Neural progenitor cell (in vitro differentiated cells): ENCODE data around the gene TEX26. TPM values are rescaled to one million over a fixed set of nuclear protein-coding genes. Genes with fewer than 3 reads are reported as not detected.

Experiments used
- DNase-seq: peaks from one replicate; pipeline ENCODE4 v3.0.0-alpha.2; 2016; ENCODE audit warnings: low spot score
- H2AFZ ChIP-seq: fragments of 200-600 bp; sonication (generic); replicated peaks from 2 replicates; pipeline ENCODE4 v1.6.1; 2016; ENCODE audit warnings: antibody characterized with exemption
- H3F3A ChIP-seq: fragments of 200-600 bp; sonication (generic); 2 replicates; pipeline ENCODE4 v1.6.1; 2016; ENCODE audit warnings: antibody characterized with exemption, low read depth
- H3K27ac ChIP-seq: fragments of 200-600 bp; sonication (generic); 2 replicates; pipeline ENCODE4 v1.5.1; 2016; ENCODE audit warnings: mild to moderate bottlenecking
- H3K27me3 ChIP-seq: fragments of 200-600 bp; sonication (generic); 2 replicates; pipeline ENCODE4 v1.6.1; 2016; ENCODE audit warnings: mild to moderate bottlenecking, moderate library complexity
- H3K36me3 ChIP-seq: fragments of 200-600 bp; sonication (generic); 2 replicates; pipeline ENCODE4 v1.5.1; 2016
- H3K4me1 ChIP-seq: fragments of 200-600 bp; sonication (generic); 2 replicates; pipeline ENCODE4 v1.6.1; 2016; ENCODE audit warnings: mixed run types
- H3K4me2 ChIP-seq: fragments of 200-600 bp; sonication (generic); 2 replicates; pipeline ENCODE4 v1.6.1; 2016
- H3K4me3 ChIP-seq: fragments of 200-600 bp; sonication (generic); 2 replicates; pipeline ENCODE4 v1.5.1; 2016
- H3K79me2 ChIP-seq: fragments of 200-600 bp; sonication (generic); 2 replicates; pipeline ENCODE4 v1.6.1; 2016; ENCODE audit warnings: low read depth
- H3K9ac ChIP-seq: fragments of 200-600 bp; sonication (generic); 2 replicates; pipeline ENCODE4 v1.6.1; 2016
- H3K9me3 ChIP-seq: fragments of 200-600 bp; sonication (generic); 2 replicates; pipeline ENCODE4 v1.5.1; 2016; ENCODE audit warnings: low read depth
- H4K20me1 ChIP-seq: fragments of 200-600 bp; sonication (generic); 2 replicates; pipeline ENCODE4 v1.6.1; 2016; ENCODE audit warnings: low read depth
- H3K27ac Mint-ChIP-seq: 3 replicates; pipeline ENCODE4 v1.8.0; 2021; ENCODE audit warnings: mixed read lengths
- H3K27me3 Mint-ChIP-seq: 2 replicates; pipeline ENCODE4 v1.8.0; 2022; ENCODE audit warnings: low read depth, mild to moderate bottlenecking, inconsistent platforms, moderate library complexity, mixed read lengths; ENCODE audit not compliant: insufficient read depth
- H3K36me3 Mint-ChIP-seq: 3 replicates; pipeline ENCODE4 v1.8.0; 2021; ENCODE audit warnings: mixed read lengths
- H3K4me1 Mint-ChIP-seq: 3 replicates; pipeline ENCODE4 v1.8.0; 2021; ENCODE audit warnings: mixed read lengths
- H3K4me3 Mint-ChIP-seq: 3 replicates; pipeline ENCODE4 v1.8.0; 2021; ENCODE audit warnings: mild to moderate bottlenecking, moderate library complexity, mixed read lengths
- H3K9me3 Mint-ChIP-seq: 3 replicates; pipeline ENCODE4 v1.8.0; 2020; ENCODE audit warnings: mixed read lengths
- EZH2 ChIP-seq: fragments of 200-600 bp; sonication (generic); IDR thresholded peaks from 2 replicates; pipeline ENCODE4 v1.6.1; 2017; ENCODE audit warnings: antibody characterized with exemption, mild to moderate bottlenecking, moderate library complexity
- EZH2phosphoT487 ChIP-seq: fragments of 200-600 bp; sonication (generic); IDR thresholded peaks from 2 replicates; pipeline ENCODE4 v1.6.1; 2017; ENCODE audit warnings: antibody characterized with exemption
- total RNA-seq: library from RNA; depleted of rRNA; stranded (reverse); fragments of >200 nt; gene quantifications from 2 replicates; pipeline ENCODE4 v1.2.3, GENCODE V29; 2015; ENCODE audit warnings: low replicate concordance
- TF ChIP-seq, protein P1 (sequence below): fragments of 200-600 bp; sonication (generic); IDR thresholded peaks from 2 replicates; pipeline ENCODE4 v1.5.1; 2017; ENCODE audit warnings: antibody characterized with exemption, mild to moderate bottlenecking

The TEX26 gene
- total RNA-seq: not detected in 2 replicates

DNA sequence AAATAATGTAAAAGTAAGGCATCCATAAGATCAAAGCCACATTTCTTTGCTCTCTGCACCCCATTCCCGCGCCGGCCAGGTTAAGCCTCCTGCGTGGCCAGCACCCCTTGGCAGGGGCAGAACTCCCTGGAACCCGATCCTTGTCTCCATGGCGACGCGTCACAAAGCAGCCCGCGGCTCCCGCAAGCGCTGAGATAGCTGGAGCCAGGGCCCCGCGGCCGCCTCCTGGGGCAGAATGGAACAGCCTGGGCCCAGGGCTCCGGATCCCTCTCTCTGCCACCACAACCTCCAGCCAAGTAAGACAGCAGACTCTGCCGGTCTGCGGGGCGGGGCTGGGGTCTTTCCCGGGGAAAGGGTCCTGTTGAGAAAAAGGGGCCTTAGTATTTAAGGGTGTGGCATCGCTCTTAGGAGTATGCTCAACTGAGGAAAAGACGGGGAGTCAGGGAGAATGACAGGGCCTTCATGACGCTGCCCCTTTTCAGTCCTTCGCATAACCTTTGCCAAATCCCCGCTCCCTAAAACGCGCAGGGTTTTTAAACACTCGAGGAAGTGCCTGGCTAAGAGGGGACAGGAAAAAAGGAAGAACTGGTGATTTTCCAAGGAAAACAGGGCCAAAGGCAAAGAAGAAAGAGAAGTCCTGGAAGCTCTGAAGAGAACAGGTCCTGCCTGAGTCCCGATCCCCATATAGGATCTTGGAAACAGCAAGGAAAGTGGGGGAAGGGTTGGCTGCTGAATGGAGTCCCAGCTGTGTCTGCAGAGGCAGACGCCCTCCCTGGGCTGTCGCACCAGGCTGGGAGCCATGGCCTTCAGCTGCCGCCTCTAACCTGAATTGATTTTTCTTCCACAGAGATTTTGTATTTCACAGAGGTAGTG is at the start of gene TEX26:
TSS of gene TEX26 (plus strand) at position 176 of the 873 bp plus-strand sequence. CDS start at position 236, 60 bp downstream.
- Histone ChIP-seq H3K4me3 (peak within 1 kb of the TSS; percentile 39), H3K27me3 (peaks cover 36% of the 10 kb centered on the region), H3K79me2 (no peaks in the 10 kb centered on the region), H3K4me1 (peaks cover 14% of the 10 kb centered on the region), H3K36me3 (no peaks in the 10 kb centered on the region), H3K9ac (no peak within 1 kb of the TSS), H3K27ac (no peak within 1 kb of the TSS), H3F3A (no peaks in the 10 kb centered on the region), H4K20me1 (no peaks in the 10 kb centered on the region), H3K9me3 (no peaks in the 10 kb centered on the region), H3K4me2 (peak within 1 kb of the TSS; percentile 77), H2AFZ (peak within 1 kb of the TSS; percentile 74)
- peaks cover 4% of the 10 kb centered on the region for H3K27me3 Mint-ChIP-seq
- H3K4me3 Mint-ChIP-seq: peak within 1 kb of the TSS; percentile 65
- peak; percentile 90 for DNase-seq
- no peaks in the 10 kb centered on the region for H3K36me3 Mint-ChIP-seq
- TF ChIP-seq EZH2phosphoT487 (no peak), EZH2 (peak; percentile 36)
- TF ChIP-seq, protein P1, sequence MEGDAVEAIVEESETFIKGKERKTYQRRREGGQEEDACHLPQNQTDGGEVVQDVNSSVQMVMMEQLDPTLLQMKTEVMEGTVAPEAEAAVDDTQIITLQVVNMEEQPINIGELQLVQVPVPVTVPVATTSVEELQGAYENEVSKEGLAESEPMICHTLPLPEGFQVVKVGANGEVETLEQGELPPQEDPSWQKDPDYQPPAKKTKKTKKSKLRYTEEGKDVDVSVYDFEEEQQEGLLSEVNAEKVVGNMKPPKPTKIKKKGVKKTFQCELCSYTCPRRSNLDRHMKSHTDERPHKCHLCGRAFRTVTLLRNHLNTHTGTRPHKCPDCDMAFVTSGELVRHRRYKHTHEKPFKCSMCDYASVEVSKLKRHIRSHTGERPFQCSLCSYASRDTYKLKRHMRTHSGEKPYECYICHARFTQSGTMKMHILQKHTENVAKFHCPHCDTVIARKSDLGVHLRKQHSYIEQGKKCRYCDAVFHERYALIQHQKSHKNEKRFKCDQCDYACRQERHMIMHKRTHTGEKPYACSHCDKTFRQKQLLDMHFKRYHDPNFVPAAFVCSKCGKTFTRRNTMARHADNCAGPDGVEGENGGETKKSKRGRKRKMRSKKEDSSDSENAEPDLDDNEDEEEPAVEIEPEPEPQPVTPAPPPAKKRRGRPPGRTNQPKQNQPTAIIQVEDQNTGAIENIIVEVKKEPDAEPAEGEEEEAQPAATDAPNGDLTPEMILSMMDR: peak; percentile 29
- peak within 1 kb of the TSS; percentile 72 for H3K27ac Mint-ChIP-seq
- peaks cover 21% of the 10 kb centered on the region for H3K4me1 Mint-ChIP-seq
- H3K9me3 Mint-ChIP-seq: peaks cover 7% of the 10 kb centered on the region

DNA sequence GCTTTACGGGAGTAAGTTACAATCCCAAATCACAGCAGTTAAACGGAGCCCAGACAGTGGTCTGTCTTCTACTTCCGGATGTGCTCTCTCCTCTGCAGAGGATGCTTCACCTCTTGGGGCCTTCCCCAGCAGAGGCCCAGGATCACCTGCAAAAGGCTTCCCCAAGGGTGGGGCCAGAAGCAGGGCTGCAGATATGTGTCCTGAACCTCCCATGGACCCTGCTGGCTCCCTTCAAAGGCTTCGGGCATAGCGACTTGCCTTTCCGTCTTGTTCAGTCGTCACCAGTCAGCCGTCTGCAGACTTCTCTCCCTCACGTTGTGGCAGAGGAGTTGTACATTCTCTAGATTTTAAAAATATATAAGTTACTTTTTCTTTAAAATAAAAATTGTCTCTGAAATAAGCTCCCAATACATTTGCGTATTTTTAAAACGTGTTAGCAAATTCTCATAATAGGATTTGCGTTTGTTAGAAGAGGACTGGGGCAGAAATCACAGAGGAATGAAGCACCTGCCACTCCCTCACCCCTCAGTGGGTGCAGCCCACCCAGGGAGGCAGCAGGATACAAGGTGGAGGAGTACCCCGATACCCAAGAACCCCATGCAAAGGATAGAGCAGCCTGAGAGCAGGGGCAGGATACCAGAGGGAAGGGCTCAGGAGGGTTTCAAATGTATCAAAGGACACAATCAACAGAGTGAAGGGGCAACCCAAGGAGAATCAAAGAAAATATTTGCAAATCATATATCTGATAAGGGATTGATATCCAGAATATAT is 49.3 kb upstream of the TEX26 start:
- Histone ChIP-seq H3K27ac (no peak overlapping the region), H2AFZ (no peak overlapping the region), H3K4me1 (no peaks in the 10 kb centered on the region), H3K9ac (no peak overlapping the region), H3K4me3 (no peak overlapping the region), H3F3A (no peaks in the 10 kb centered on the region), H3K27me3 (no peaks in the 10 kb centered on the region), H3K9me3 (no peaks in the 10 kb centered on the region), H4K20me1 (no peaks in the 10 kb centered on the region), H3K79me2 (no peaks in the 10 kb centered on the region), H3K36me3 (no peaks in the 10 kb centered on the region), H3K4me2 (no peak overlapping the region)
- Mint-ChIP-seq H3K27ac (peak overlapping the region; percentile 78), H3K36me3 (no peaks in the 10 kb centered on the region), H3K27me3 (peaks cover 6% of the 10 kb centered on the region), H3K4me1 (peaks cover 28% of the 10 kb centered on the region), H3K9me3 (peaks cover 4% of the 10 kb centered on the region), H3K4me3 (no peak overlapping the region)
- DNase-seq: no peak
- TF ChIP-seq, protein P1: no peak
- TF ChIP-seq EZH2phosphoT487 (no peak), EZH2 (no peak)

DNA sequence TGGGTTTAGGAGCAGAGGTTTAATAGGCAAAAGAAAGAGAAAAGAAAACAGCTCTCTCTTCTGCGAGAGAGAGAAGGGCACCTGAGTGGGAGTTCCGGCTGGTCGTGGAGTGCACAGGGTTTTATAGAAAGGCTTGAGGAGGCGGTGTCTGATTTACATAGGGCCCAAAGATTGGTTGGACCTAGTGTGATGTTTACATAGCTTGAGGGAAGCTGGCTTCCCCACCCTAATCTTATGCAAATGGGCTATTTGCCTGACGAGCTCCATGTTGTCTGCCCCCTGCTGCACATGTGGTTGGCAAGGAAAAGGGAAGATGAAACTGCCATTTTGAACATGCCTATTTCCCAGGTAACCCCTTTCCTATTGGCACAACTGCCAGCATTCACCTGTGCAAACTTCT is 47.9 kb upstream of the TEX26 start:
- no peak overlapping the region for H3K4me2 ChIP-seq
- Mint-ChIP-seq H3K27me3 (peaks cover 4% of the 10 kb centered on the region), H3K27ac (no peak overlapping the region), H3K9me3 (peaks cover 4% of the 10 kb centered on the region), H3K36me3 (no peaks in the 10 kb centered on the region), H3K4me1 (peaks cover 28% of the 10 kb centered on the region), H3K4me3 (no peak overlapping the region)
- TF ChIP-seq EZH2 (no peak), EZH2phosphoT487 (no peak)
- TF ChIP-seq, protein P1: no peak
- no peaks in the 10 kb centered on the region for H3K79me2 ChIP-seq
- no peak overlapping the region for H3K4me3 ChIP-seq
- H3K27ac ChIP-seq: no peak overlapping the region
- H4K20me1 ChIP-seq: no peaks in the 10 kb centered on the region
- no peaks in the 10 kb centered on the region for H3K4me1 ChIP-seq
- H3K9ac ChIP-seq: no peak overlapping the region
- H2AFZ ChIP-seq: no peak overlapping the region
- no peaks in the 10 kb centered on the region for H3K9me3 ChIP-seq
- H3K27me3 ChIP-seq: no peaks in the 10 kb centered on the region
- H3K36me3 ChIP-seq: no peaks in the 10 kb centered on the region
- no peaks in the 10 kb centered on the region for H3F3A ChIP-seq
- DNase-seq: no peak
